GM12892 (cell line): ENCODE results near the gene ARHGEF18.

Experiments
- POLR2A ChIP-seq: IDR thresholded peaks from 2 replicates; pipeline ENCODE4 v1.6.1; 2011; ENCODE audit warnings: low read depth, low read length, control low read depth
- POLR2AphosphoS5 ChIP-seq: IDR thresholded peaks from 2 replicates; pipeline ENCODE4 v1.6.1; 2011; ENCODE audit warnings: low read depth, low read length, control low read depth
- TAF1 ChIP-seq: IDR thresholded peaks from 2 replicates; pipeline ENCODE4 v1.6.1; 2011; ENCODE audit warnings: low read depth, mild to moderate bottlenecking, control low read depth, low read length, borderline replicate concordance

DNA sequence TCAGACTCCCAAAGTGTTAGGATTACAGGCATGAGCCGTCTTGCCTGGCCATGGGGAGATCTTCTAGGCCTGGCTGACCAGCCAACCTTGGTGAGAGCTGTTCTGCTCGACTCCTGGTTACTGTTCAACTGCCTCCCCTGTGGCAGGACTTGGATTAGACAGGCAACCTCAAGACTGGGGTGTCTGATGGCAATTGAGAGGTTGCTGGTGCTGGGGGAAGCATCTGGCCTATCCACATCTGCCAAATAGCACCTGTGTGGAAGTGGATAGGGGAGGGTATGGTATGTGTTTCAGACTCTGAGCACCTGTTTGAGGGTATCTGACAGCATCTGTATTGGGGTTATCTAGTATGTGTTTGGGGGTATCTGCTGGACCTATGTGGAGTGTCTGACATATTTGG, 44.7 kb downstream of the ARHGEF18 start:
- TF ChIP-seq POLR2A (no peak), TAF1 (no peak), POLR2AphosphoS5 (no peak)
